SK-N-MC (cell line): Measurements from ENCODE around the gene KIF26B.

ENCODE experiments used
- EZH2 ChIP-seq: fragments of 200-600 bp; sonication (generic); IDR thresholded peaks from one replicate; pipeline ENCODE4 v1.6.1; 2017; ENCODE audit warnings: antibody characterized with exemption
- POLR2AphosphoS5 ChIP-seq: IDR thresholded peaks from 2 replicates; pipeline ENCODE4 v1.6.1; 2012; ENCODE audit warnings: mild to moderate bottlenecking, low read depth, low read length, borderline replicate concordance

DNA sequence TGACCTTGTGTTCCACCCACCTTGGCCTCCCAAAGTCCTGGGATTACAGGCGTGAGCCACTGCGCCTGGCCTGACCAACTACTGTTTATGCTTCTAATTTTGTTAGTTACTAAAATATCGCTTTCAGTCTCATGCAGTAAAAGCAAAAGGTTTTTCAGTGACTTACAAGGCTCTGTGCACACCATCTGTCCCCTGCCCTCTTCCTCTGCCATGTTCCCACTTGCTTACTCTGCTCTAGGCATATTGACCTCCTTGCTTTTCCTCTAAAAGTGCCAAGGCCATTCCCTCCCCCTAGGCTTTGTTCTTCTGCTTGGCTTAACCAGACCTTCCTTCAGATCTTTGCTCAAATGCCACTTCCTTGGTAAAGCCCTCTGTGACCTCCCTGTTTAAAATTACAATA, 276.9 kb downstream of the KIF26B start:
- TF ChIP-seq EZH2 (no peak), POLR2AphosphoS5 (no peak)
